Transverse colon (tissue), 4 donors: ENCODE results near the gene SRSF10. TPM values are rescaled to one million over a fixed set of nuclear protein-coding genes. Genes with fewer than 3 reads are reported as not detected.
A peak's percentile ranks its signal among the peaks of the same experiment; 100 is the strongest.

Experiments used
- DNase-seq: peaks from one replicate; pipeline ENCODE4 v3.0.0-alpha.2; 2019
- H3K27ac ChIP-seq, 4 donors: fragments of 200-600 bp; sonication (generic); 2 replicates each; pipeline ENCODE4 v1.5.1; 2016 to 2018; ENCODE audit warnings: inconsistent platforms in 4 of 4
- H3K27me3 ChIP-seq: fragments of 200-600 bp; sonication (generic); 2 replicates; pipeline ENCODE4 v1.5.1; 2017; ENCODE audit warnings: inconsistent platforms
- H3K36me3 ChIP-seq, 4 donors: fragments of 200-600 bp; sonication (generic); 2 replicates each; pipeline ENCODE4 v1.5.1; 2017 to 2019; ENCODE audit warnings: inconsistent platforms in 4 of 4
- H3K4me1 ChIP-seq, 4 donors: fragments of 200-600 bp; sonication (generic); 2 replicates each; pipeline ENCODE4 v1.5.1; 2017 to 2020; ENCODE audit warnings: inconsistent platforms in 4 of 4
- H3K4me3 ChIP-seq, 4 donors: fragments of 200-600 bp; sonication (generic); 1 replicate in 1 of 4; 2 replicates in 3 of 4; pipeline versions ENCODE4 v1.5.1 to v1.6.1; 2017 to 2019; ENCODE audit warnings: inconsistent platforms in 4 of 4
- H3K9me3 ChIP-seq, 2 donors: fragments of 200-600 bp; sonication (generic); 2 replicates each; pipeline ENCODE4 v1.5.1; 2017 to 2019; ENCODE audit warnings: inconsistent platforms in 2 of 2
- EP300 ChIP-seq: sonication (generic); formaldehyde crosslinking; IDR thresholded peaks from one replicate; pipeline ENCODE4 v1.6.1; 2017; ENCODE audit warnings: antibody characterized with exemption, low read depth
- POLR2A ChIP-seq: fragments of 450-650 bp; IDR thresholded peaks from one replicate; pipeline ENCODE4 v1.6.1; 2016; ENCODE audit warnings: antibody characterized with exemption, mild to moderate bottlenecking, moderate library complexity
- POLR2AphosphoS5 ChIP-seq, 3 donors: sonication (generic); formaldehyde crosslinking; IDR thresholded peaks; one replicate each; pipeline ENCODE4 v1.6.1; 2016; ENCODE audit warnings: antibody characterized with exemption in 3 of 3
- WGBS, 2 donors: methylation state at CpG; one replicate each; pipeline ENCODE4 v1.1.5; 2018; ENCODE audit warnings: low coverage in 1 of 2; 5-methylcytosine and 5-hydroxymethylcytosine counted together
- in situ Hi-C, 4 donors: fragments of 200-750 bp; cut with MboI; loops; one replicate each; pipeline versions ENCODE4 v1.15.0 to v1.15.1; 2017; ENCODE audit warnings: low sequenced_read_pairs in 3 of 4, low pct_ligation_motif_present in 1 of 4, low pct_unique_long_range_greater_than_20kb in 1 of 4
- intact Hi-C: fragments of 100-400 bp; cut with DNase I; formaldehyde crosslinking; loops from one replicate; pipeline ENCODE4 v1.15.1; 2023; ENCODE audit warnings: low total_unique reads
- total RNA-seq, 4 donors: library from RNA; depleted of rRNA; stranded (reverse); fragments of >200 nt; gene quantifications; one replicate each; pipeline ENCODE4 v1.1.0, GENCODE V29; 2016
- TF ChIP-seq, protein P1 (sequence below), 5 experiments: fragments of 200-600 bp in 3 of 5; fragments of 450-650 bp in 2 of 5; sonication (generic) in 3 of 5; IDR thresholded peaks; 1 replicate in 2 of 5; 2 replicates in 3 of 5; pipeline ENCODE4 v1.5.1; 2016 to 2017; ENCODE audit warnings: antibody characterized with exemption in 5 of 5, inconsistent platforms in 3 of 5, mild to moderate bottlenecking in 2 of 5, moderate library complexity in 1 of 5

SRSF10 gene
- total RNA-seq, 4 donors from 2014 or later, result 58.4 to 140 (median 91.3) TPM

DNA sequence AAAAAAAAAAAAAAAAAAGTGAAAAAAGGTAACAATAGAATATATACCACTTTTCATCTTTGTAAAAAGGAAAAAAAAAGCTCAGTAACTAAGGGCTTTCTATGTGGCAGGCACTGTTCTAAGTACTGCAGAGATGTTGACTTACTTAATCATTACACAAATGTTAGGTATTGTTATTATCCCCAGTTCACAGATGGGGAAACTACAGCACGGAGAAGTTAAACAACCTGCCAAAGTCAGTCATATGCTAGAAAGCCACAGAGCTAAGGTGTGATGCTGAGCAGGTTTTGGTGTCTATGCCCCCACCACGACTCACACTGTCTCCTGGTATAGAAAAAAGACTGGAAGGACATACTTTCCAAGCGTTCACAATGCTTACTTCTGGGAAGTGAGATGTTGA, 27.1 kb downstream of the SRSF10 start:
- DNase-seq, result no peak
- intact Hi-C loops (no loop called here), in situ Hi-C loops (no loop called here)
- no peak overlapping the region for H3K27ac ChIP-seq
- no peaks in the 10 kb centered on the region for H3K9me3 ChIP-seq
- WGBS, 2 donors, result 64 to 88% methylated on average over 1 to 3 of the region's 3 CpGs
- no peaks in the 10 kb centered on the region for H3K36me3 ChIP-seq
- peaks cover 6 to 19% (median 12%) of the 10 kb centered on the region in 4 donors for H3K4me1 ChIP-seq
- no peak for TF ChIP-seq EP300
- H3K4me3 ChIP-seq, result no peak overlapping the region
- H3K27me3 ChIP-seq, result no peaks in the 10 kb centered on the region

DNA sequence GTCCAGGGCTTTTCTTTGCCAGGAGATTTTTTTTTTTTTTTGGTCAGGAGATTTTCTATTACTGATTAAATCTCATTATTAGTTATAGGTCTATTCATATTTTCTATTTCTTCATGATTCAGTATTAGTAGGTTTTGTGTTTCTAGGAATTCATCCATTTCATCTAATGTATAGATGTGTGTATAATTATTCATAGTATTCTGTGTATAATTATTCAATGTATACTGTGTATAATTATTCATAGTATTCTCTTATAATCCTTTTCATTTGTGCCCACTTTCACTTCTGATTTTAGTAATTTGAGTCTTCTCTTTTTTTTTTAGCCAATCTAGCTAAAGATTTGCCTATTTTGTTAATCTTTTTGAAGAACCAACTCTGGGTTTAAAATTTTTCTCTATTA, 32.8 kb downstream of the SRSF10 start:
- Histone ChIP-seq H3K9me3 (peaks cover 0 to 4% of the 10 kb centered on the region in 2 donors), H3K36me3 (no peaks in the 10 kb centered on the region), H3K4me1 (no peaks in the 10 kb centered on the region), H3K4me3 (no peak overlapping the region), H3K27me3 (no peaks in the 10 kb centered on the region), H3K27ac (no peak overlapping the region)
- DNase-seq, result no peak
- TF ChIP-seq POLR2A (no peak), EP300 (no peak), POLR2AphosphoS5 (IDR thresholded peaks at IDR 0.05) (no peak)
- TF ChIP-seq, protein P1, sequence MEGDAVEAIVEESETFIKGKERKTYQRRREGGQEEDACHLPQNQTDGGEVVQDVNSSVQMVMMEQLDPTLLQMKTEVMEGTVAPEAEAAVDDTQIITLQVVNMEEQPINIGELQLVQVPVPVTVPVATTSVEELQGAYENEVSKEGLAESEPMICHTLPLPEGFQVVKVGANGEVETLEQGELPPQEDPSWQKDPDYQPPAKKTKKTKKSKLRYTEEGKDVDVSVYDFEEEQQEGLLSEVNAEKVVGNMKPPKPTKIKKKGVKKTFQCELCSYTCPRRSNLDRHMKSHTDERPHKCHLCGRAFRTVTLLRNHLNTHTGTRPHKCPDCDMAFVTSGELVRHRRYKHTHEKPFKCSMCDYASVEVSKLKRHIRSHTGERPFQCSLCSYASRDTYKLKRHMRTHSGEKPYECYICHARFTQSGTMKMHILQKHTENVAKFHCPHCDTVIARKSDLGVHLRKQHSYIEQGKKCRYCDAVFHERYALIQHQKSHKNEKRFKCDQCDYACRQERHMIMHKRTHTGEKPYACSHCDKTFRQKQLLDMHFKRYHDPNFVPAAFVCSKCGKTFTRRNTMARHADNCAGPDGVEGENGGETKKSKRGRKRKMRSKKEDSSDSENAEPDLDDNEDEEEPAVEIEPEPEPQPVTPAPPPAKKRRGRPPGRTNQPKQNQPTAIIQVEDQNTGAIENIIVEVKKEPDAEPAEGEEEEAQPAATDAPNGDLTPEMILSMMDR (IDR thresholded peaks at IDR 0.05), result no peak
- intact Hi-C loops, result no loop called here
- in situ Hi-C loops, result no loop called here

DNA sequence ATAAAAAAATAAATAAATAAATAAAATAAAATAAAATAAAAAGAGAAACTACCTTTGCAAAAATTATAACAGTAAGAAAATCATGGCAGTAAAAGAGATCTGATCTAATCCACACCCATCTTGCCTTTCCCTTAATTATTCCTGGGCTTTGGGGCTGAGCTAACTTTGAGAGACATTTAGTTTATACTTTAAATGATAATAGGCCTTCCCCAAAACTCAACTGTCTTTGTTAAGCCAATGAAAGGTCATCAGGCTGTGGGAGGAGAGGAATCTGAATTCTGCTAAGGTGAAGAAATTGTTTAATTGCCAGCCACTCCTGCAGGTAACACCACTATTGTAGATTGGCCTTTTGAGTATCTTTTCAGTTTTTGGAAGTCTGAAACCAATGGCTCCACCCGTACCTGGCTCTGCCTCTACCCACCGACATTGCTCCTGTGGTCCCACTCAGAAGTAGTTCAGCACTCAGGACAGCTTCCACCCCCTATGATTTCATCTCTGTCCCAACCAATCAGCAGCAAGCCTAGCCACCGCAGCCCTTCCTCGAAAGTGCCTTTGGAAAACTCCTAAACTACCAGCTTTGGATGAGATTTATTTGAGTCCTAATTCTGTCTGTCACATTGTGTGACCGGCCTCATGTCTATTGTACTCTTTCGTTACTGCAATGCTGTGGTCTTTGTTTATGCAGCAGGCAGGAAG, 43.5 kb downstream of the SRSF10 start:
- intact Hi-C loops (no loop called here), in situ Hi-C loops (no loop called here)
- no peaks in the 10 kb centered on the region for H3K27me3 ChIP-seq
- H3K36me3 ChIP-seq, result no peaks in the 10 kb centered on the region
- WGBS, 2 donors, result 73 to 91% methylated on average over 4 to 6 of the region's 6 CpGs
- no peak overlapping the region for H3K27ac ChIP-seq
- no peaks in the 10 kb centered on the region for H3K9me3 ChIP-seq
- no peaks in the 10 kb centered on the region for H3K4me1 ChIP-seq
- no peak for TF ChIP-seq POLR2AphosphoS5 (IDR thresholded peaks at IDR 0.05)
- DNase-seq, result no peak
- H3K4me3 ChIP-seq, result no peak overlapping the region

DNA sequence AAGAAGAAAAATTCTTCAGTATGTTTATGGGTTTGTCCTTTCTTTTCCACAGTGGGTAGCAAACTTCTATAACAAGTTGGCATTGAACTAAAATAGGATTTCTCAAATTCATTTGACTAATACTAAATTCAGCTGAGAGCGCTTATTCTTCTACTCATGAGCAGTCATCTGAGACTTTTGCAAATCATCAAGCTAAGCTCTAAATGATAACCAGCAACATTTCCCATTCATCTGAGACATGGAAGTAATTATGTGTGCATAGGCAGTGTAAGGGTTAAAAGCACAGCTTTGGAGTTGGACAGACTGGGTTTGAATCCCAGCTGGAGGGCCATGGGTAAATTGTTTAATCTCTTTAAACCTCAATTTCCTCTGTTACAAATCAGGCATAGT, 48.6 kb downstream of the SRSF10 start:
- no peak for TF ChIP-seq POLR2AphosphoS5 (IDR thresholded peaks at IDR 0.05)
- TF ChIP-seq, protein P1 (IDR thresholded peaks at IDR 0.05), result no peak
- no peak for TF ChIP-seq EP300
- no peak for TF ChIP-seq POLR2A
- no peaks in the 10 kb centered on the region for H3K9me3 ChIP-seq
- H3K4me1 ChIP-seq, result no peaks in the 10 kb centered on the region
- H3K4me3 ChIP-seq, result no peak overlapping the region
- H3K27ac ChIP-seq, result peak overlapping the region in 2 of 4 donors; percentile 45 to 55
- in situ Hi-C loops, result no loop called here
- H3K27me3 ChIP-seq, result no peaks in the 10 kb centered on the region
- WGBS, 2 donors, result 82 to 83% methylated on average over 1 of the region's 1 CpG
- intact Hi-C loops, result no loop called here
- H3K36me3 ChIP-seq, result no peaks in the 10 kb centered on the region
- no peak for DNase-seq

DNA sequence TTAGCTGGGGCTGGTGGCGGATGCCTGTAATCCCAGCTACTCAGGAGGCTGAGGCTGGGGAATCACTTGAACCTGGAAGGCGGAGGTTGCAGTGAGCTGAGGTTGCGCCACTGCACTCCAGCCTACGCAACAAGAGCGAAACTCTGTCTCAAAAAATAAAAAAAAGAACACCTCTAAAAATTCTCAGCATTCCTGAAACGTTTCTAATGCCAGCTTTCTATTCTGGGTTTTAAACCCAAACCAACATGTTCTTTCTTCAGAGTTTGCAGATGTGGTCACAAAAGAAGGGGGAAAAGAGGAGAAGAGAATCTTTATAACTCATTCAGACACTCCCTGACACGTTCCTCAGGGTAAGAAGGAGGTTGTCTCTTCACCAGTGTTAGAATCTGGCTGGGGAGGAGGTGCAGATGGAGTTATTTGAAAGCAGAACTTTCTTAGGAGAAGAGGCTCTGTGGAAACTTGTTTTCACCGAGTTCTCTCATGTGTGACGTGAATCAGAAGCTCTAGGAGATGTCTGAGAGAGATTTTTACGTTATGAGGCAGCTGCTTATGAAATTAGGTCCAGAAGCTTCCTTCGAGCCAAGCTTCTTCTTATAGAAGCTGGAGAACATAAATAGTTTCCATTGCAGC, 49.2 kb downstream of the SRSF10 start:
- no peak for DNase-seq
- TF ChIP-seq, protein P1 (IDR thresholded peaks at IDR 0.05), result no peak
- TF ChIP-seq EP300 (no peak), POLR2A (no peak), POLR2AphosphoS5 (IDR thresholded peaks at IDR 0.05) (no peak)
- Histone ChIP-seq H3K27ac (peak overlapping the region in 3 of 4 donors; percentile 40 to 55 (median 45)), H3K9me3 (no peaks in the 10 kb centered on the region), H3K4me3 (no peak overlapping the region), H3K4me1 (no peaks in the 10 kb centered on the region), H3K27me3 (no peaks in the 10 kb centered on the region), H3K36me3 (no peaks in the 10 kb centered on the region)
- 55 to 61% methylated on average over 8 to 11 of the region's 11 CpGs for WGBS, 2 donors
- intact Hi-C loops, result no loop called here
- in situ Hi-C loops, result no loop called here
